Coronary artery (tissue), 2 donors: ENCODE measurements around the gene HSPG2.
"Not testable (repeated sequence)": the region's sequence is repeated elsewhere in the genome, so short reads cannot be mapped to it uniquely, and the experiment has no call there.

Experiments
- DNase-seq: peaks from one replicate; pipeline ENCODE4 v3.0.0-alpha.2; 2017; ENCODE audit warnings: low spot score
- H3K27ac ChIP-seq, 2 donors: fragments of 200-600 bp; sonication (generic); one replicate each; pipeline ENCODE4 v1.5.1; 2016 to 2019
- H3K4me3 ChIP-seq: fragments of 200-600 bp; sonication (generic); 2 replicates; pipeline ENCODE4 v1.5.1; 2016; ENCODE audit warnings: mild to moderate bottlenecking, moderate library complexity
- CTCF ChIP-seq: fragments of 200-600 bp; sonication (generic); IDR thresholded peaks from one replicate; pipeline ENCODE4 v1.5.1; 2019; ENCODE audit warnings: antibody characterized with exemption

Gene HSPG2

GRCh38 chr1:21782349-21782867 is 154.7 kb downstream of the HSPG2 start:
- TF ChIP-seq CTCF, result no peak
- H3K27ac ChIP-seq, result peak overlapping the region; percentile 97 to 100
- no peak for DNase-seq

GRCh38 chr1:21781815-21782348 is 155.2 kb downstream of the HSPG2 start:
- DNase-seq, result no peak
- no peak for TF ChIP-seq CTCF
- peak overlapping the region; percentile 98 for H3K4me3 ChIP-seq
- H3K27ac ChIP-seq, result peak overlapping the region; percentile 97 to 100

More at GRCh38 chr1:21782349-21782867, 154.7 kb downstream of the HSPG2 start:
- H3K4me3 ChIP-seq, result peak overlapping the region; percentile 98

GRCh38 chr1:21779613-21780521 is 157.2 kb downstream of the HSPG2 start:
- H3K4me3 ChIP-seq, result no peak overlapping the region
- no peak overlapping the region for H3K27ac ChIP-seq
- no peak for TF ChIP-seq CTCF
- no peak for DNase-seq

GRCh38 chr1:21778405-21778727 is 158.7 kb downstream of the HSPG2 start:
- no peak for TF ChIP-seq CTCF
- H3K27ac ChIP-seq, result no peak overlapping the region
- no peak for DNase-seq
- no peak overlapping the region for H3K4me3 ChIP-seq

- not testable (repeated sequence) for H3K27ac ChIP-seq, H3K4me3 ChIP-seq, DNase-seq
These were observed 160.2 kb downstream of the HSPG2 start for GRCh38 chr1:21776925-21777324.

- Histone ChIP-seq H3K27ac (no peak overlapping the region), H3K4me3 (no peak overlapping the region)
- TF ChIP-seq CTCF, result no peak
- DNase-seq, result no peak
These were observed 161.0 kb downstream of the HSPG2 start for GRCh38 chr1:21775985-21776562.

- Histone ChIP-seq H3K4me3 (no peak overlapping the region), H3K27ac (no peak overlapping the region)
- no peak for DNase-seq
- no peak for TF ChIP-seq CTCF
These were observed 161.6 kb downstream of the HSPG2 start for GRCh38 chr1:21775550-21775914.
